ENCODE results near the gene SPRYD7.
"Not testable (repeated sequence)": the region's sequence is repeated elsewhere in the genome, so short reads cannot be mapped to it uniquely, and the experiment has no call there.

SPRYD7 gene

GRCh38 chr13:49936075-49936967, at the start of gene SPRYD7:
SPRYD7 (minus strand) TSS chr13:49936340; CDS start chr13:49936235, 105 bp downstream.
- DNase-seq = peak; percentile 97

- no peak for DNase-seq
These were observed 49.0 kb upstream of the SPRYD7 start for GRCh38 chr13:49985129-49985528.

- DNase-seq = no peak
These were observed 44.1 kb upstream of the SPRYD7 start for GRCh38 chr13:49980266-49980665.

GRCh38 chr13:49977992-49978391, 41.9 kb upstream of the SPRYD7 start:
- no peak for DNase-seq

- DNase-seq = peak; percentile 16
These were observed 40.4 kb upstream of the SPRYD7 start for GRCh38 chr13:49976314-49977258.

GRCh38 chr13:49975826-49976225, 39.7 kb upstream of the SPRYD7 start:
- DNase-seq = no peak

GRCh38 chr13:49972709-49973108, 36.6 kb upstream of the SPRYD7 start:
- DNase-seq = no peak

GRCh38 chr13:49967456-49967855, 31.3 kb upstream of the SPRYD7 start:
- no peak for DNase-seq

GRCh38 chr13:49958321-49958720, 22.2 kb upstream of the SPRYD7 start:
- no peak for DNase-seq

GRCh38 chr13:49956131-49956530, 20.0 kb upstream of the SPRYD7 start:
- DNase-seq = no peak

- no peak for DNase-seq
These were observed 18.7 kb upstream of the SPRYD7 start for GRCh38 chr13:49954674-49955455.

GRCh38 chr13:49953560-49953959, 17.4 kb upstream of the SPRYD7 start:
- DNase-seq = no peak

- no peak for DNase-seq
These were observed 15.8 kb upstream of the SPRYD7 start for GRCh38 chr13:49951754-49952535.

- DNase-seq = not testable (repeated sequence)
These were observed 12.7 kb upstream of the SPRYD7 start for GRCh38 chr13:49948777-49949270.

GRCh38 chr13:49939321-49939720, 3.2 kb upstream of the SPRYD7 start:
- no peak for DNase-seq

- DNase-seq = no peak
These were observed 2.8 kb upstream of the SPRYD7 start for GRCh38 chr13:49938921-49939320.

- DNase-seq = no peak
These were observed 2.2 kb upstream of the SPRYD7 start for GRCh38 chr13:49938314-49938713.

GRCh38 chr13:49936968-49937273, 781 bp upstream of the SPRYD7 start:
- no peak for DNase-seq

GRCh38 chr13:49935171-49936074, 717 bp downstream of the SPRYD7 start:
- no peak for DNase-seq

GRCh38 chr13:49933511-49933910, 2.6 kb downstream of the SPRYD7 start:
- no peak for DNase-seq

GRCh38 chr13:49932868-49933267, 3.3 kb downstream of the SPRYD7 start:
- DNase-seq = no peak

All from amniotic stem cell (primary cell).